ENCODE results near the gene PPA2. TPM values are rescaled to one million over a fixed set of nuclear protein-coding genes. Genes with fewer than 3 reads are reported as not detected.

The PPA2 gene
- total and polyA plus RNA-seq, 10 of the 15 experiments (the other 5 are each of a cell fraction or from before 2014, with no cell fraction given): 93.8 to 293 (median 146) TPM

DNA sequence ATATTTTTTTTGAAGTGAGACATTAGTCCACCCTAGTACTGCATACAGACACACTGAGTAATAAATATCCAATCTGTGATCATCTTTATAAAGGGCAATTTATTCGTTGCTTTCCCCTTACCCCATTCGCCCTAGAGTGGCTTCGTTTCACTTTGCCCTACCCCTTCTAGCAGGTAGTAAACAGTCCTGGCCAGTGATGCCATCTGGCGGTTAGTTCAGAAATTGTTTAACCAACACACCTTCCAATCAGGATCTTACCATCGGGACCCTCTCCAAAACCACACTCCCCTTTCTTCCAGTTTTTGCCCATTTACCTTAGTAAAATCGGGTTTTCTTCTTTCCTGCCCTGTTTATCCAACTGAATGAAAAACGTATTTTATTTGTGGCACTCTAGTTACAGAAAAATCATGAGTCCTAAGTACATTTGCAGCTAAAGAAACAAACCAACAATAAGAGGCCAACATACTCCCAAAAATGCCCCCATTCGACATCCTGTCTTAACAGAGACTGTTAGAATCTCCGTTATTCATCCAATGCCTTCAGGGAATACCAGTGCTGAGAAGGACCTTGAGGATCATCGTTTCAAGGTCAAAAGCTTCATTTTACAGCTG, 2.2 kb downstream of the PPA2 start (continued):
- TF ChIP-seq CEBPB (IDR thresholded peaks at IDR 0.05; ENCODE audit: borderline replicate concordance in 1 of 2, low read depth in 2 of 2, low read length in 2 of 2) (no peak), JUND (IDR thresholded peaks at IDR 0.05; ENCODE audit: low read depth, low read length) (no peak), DPF2 (IDR thresholded peaks at IDR 0.05) (no peak), STAT1 (conservative IDR thresholded peaks at IDR 0.05) (no peak), IKZF1 (conservative IDR thresholded peaks at IDR 0.05) (peak; percentile 53)
- TF ChIP-seq, protein P1, sequence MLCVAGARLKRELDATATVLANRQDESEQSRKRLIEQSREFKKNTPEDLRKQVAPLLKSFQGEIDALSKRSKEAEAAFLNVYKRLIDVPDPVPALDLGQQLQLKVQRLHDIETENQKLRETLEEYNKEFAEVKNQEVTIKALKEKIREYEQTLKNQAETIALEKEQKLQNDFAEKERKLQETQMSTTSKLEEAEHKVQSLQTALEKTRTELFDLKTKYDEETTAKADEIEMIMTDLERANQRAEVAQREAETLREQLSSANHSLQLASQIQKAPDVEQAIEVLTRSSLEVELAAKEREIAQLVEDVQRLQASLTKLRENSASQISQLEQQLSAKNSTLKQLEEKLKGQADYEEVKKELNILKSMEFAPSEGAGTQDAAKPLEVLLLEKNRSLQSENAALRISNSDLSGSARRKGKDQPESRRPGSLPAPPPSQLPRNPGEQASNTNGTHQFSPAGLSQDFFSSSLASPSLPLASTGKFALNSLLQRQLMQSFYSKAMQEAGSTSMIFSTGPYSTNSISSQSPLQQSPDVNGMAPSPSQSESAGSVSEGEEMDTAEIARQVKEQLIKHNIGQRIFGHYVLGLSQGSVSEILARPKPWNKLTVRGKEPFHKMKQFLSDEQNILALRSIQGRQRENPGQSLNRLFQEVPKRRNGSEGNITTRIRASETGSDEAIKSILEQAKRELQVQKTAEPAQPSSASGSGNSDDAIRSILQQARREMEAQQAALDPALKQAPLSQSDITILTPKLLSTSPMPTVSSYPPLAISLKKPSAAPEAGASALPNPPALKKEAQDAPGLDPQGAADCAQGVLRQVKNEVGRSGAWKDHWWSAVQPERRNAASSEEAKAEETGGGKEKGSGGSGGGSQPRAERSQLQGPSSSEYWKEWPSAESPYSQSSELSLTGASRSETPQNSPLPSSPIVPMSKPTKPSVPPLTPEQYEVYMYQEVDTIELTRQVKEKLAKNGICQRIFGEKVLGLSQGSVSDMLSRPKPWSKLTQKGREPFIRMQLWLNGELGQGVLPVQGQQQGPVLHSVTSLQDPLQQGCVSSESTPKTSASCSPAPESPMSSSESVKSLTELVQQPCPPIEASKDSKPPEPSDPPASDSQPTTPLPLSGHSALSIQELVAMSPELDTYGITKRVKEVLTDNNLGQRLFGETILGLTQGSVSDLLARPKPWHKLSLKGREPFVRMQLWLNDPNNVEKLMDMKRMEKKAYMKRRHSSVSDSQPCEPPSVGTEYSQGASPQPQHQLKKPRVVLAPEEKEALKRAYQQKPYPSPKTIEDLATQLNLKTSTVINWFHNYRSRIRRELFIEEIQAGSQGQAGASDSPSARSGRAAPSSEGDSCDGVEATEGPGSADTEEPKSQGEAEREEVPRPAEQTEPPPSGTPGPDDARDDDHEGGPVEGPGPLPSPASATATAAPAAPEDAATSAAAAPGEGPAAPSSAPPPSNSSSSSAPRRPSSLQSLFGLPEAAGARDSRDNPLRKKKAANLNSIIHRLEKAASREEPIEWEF (IDR thresholded peaks at IDR 0.05; ENCODE audit: insufficient replicate concordance, low read depth, low read length): no peak

DNA sequence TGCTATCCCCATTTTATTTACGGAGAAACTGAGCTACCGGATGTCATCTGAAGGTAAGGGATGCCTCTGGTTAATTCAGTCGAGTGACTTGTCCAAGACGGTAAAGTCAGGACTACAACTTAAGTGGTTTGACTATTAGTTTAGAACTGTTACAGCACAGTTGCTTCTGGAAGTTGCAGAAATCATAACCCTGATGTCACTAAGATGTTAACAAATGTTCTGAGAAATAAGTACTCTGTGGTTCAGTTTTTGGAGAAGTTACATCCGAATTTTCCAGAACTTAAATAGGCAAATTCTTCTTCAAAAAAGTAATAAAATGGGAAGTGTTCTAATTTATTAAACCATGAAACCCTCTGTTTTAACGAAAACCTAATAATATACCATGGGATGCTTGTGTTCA, 3.1 kb downstream of the PPA2 start:
- H3K4me1 ChIP-seq (ENCODE audit: control insufficient read depth, insufficient read depth, low read length): no peaks in the 10 kb centered on the region
- H3K9ac ChIP-seq (ENCODE audit: control insufficient read depth, insufficient read depth, low read length): peak overlapping the region; percentile 88
- no peaks in the 10 kb centered on the region for H4K20me1 ChIP-seq (ENCODE audit: control insufficient read depth, insufficient read depth)
- no TSS peak for BruUV-seq (replicated peaks)
- H3K79me2 ChIP-seq (ENCODE audit: control insufficient read depth, insufficient read depth, low read length): peaks cover 68% of the 10 kb centered on the region
- H3K27me3 ChIP-seq (replicated peaks in 1 of 2; ENCODE audit: control insufficient read depth in 2 of 2, insufficient read depth in 2 of 2, low read length in 1 of 2): no peaks in the 10 kb centered on the region
- ChIA-PET POLR2A (no interaction called here), RAD21 (ENCODE audit: unreplicated experiment) (interaction anchor here (0.7 to 2.7 kb wide), 5 partner anchors 28 to 527 kb away, joined by 3 to 21 read pairs (median 8); partner anchors contain the start of gene TET2), CTCF (interaction anchor here (0.9 to 4.4 kb wide), 15 partner anchors 10 to 612 kb away, joined by 3 to 51 read pairs (median 6); no protein-coding TSS in a partner anchor), SMC1A (ENCODE audit: uncharacterized antibody, unreplicated experiment) (interaction anchor here (0.7 to 5.4 kb wide), 13 partner anchors 10 to 626 kb away, joined by 3 to 41 read pairs (median 4); no protein-coding TSS in a partner anchor)
- intact Hi-C loops (cut with micrococcal nuclease; ENCODE audit: unreplicated experiment) (loop anchor here (1.0 to 10.0 kb wide), 8 partner anchors 273 to 1456 kb away; partner anchors contain the start of gene CXXC4), in situ Hi-C loops (cut with MboI) (loop anchor here (5.0 to 25.0 kb wide), 4 partner anchors 333 to 1408 kb away; no protein-coding TSS in a partner anchor)
- H3K9me3 ChIP-seq (replicated peaks; ENCODE audit: control insufficient read depth, insufficient read depth, low read length): peaks cover 17% of the 10 kb centered on the region
- FAIRE-seq (no peak), ATAC-seq (no peak), DNase-seq (ENCODE audit: low read depth, low spot score) (no peak)
- H3K27ac ChIP-seq (ENCODE audit: control insufficient read depth, insufficient read depth): no peak overlapping the region
- peaks cover 2 to 8% of the 10 kb centered on the region in 2 experiments; a peak in 1 of 4 replicates for H3K36me3 ChIP-seq (ENCODE audit: control insufficient read depth in 2 of 2, insufficient read depth in 2 of 2, low read length in 1 of 2)
- peak overlapping the region; percentile 97 for H3K4me2 ChIP-seq (ENCODE audit: control insufficient read depth, insufficient read depth)
- whole genome bisulfite sequencing (ENCODE audit: insufficient coverage, insufficient replicate concordance, low lambda C conversion rate, missing lambda C conversion rate): 92% methylated on average over 6 of the region's 6 CpGs
- H2AFZ ChIP-seq (ENCODE audit: control insufficient read depth, low read depth, low read length): no peak overlapping the region
- TF ChIP-seq LARP7 (IDR thresholded peaks at IDR 0.05): no peak
- no peak for TF ChIP-seq SRF (IDR thresholded peaks at IDR 0.05; ENCODE audit: low read depth in 2 of 2, low read length in 2 of 2)
- no peak for TF ChIP-seq SMC3 (IDR thresholded peaks at IDR 0.05; ENCODE audit: borderline replicate concordance, low read length)
- no peak for TF ChIP-seq IKZF2 (IDR thresholded peaks at IDR 0.05)
- H3K4me3 ChIP-seq: peak overlapping the region; percentile 93

Measured in GM12878 (cell line).